Neutrophil (primary cell): Measurements from ENCODE around the gene CIT.

Source experiments
- H3K27ac ChIP-seq: fragments of 200-600 bp; sonication (generic); 2 replicates; pipeline ENCODE4 v1.5.1; 2016; ENCODE audit warnings: mild to moderate bottlenecking, moderate library complexity
- H3K27me3 ChIP-seq: fragments of 200-600 bp; sonication (generic); 2 replicates; pipeline ENCODE4 v1.6.0; 2016; ENCODE audit warnings: mild to moderate bottlenecking
- H3K36me3 ChIP-seq: fragments of 200-600 bp; sonication (generic); 2 replicates; pipeline ENCODE4 v1.5.1; 2017
- H3K4me1 ChIP-seq, 2 experiments: fragments of 200-600 bp in 1 of 2; sonication (generic) in 1 of 2; 1 replicate in 1 of 2; 2 replicates in 1 of 2; pipeline versions ENCODE4 v1.5.1 to v1.6.1; 2013 to 2016; ENCODE audit warnings: low read depth in 1 of 2, low read length in 1 of 2, mild to moderate bottlenecking in 1 of 2, moderate library complexity in 1 of 2; ENCODE audit not compliant: control insufficient read depth in 1 of 2, insufficient read depth in 1 of 2
- H3K4me3 ChIP-seq, 2 experiments: fragments of 200-600 bp in 1 of 2; sonication (generic) in 1 of 2; 1 replicate in 1 of 2; 2 replicates in 1 of 2; pipeline ENCODE4 v1.5.1; 2013 to 2016; ENCODE audit warnings: low read depth in 1 of 2, low read length in 1 of 2, mild to moderate bottlenecking in 1 of 2, moderate library complexity in 1 of 2
- H3K9me3 ChIP-seq: fragments of 200-600 bp; sonication (generic); 2 replicates; pipeline ENCODE4 v1.5.1; 2016
- TF ChIP-seq, protein P1 (sequence below): fragments of 200-600 bp; sonication (generic); IDR thresholded peaks from 2 replicates; pipeline ENCODE4 v1.5.1; 2016; ENCODE audit warnings: antibody characterized with exemption

Gene CIT

DNA sequence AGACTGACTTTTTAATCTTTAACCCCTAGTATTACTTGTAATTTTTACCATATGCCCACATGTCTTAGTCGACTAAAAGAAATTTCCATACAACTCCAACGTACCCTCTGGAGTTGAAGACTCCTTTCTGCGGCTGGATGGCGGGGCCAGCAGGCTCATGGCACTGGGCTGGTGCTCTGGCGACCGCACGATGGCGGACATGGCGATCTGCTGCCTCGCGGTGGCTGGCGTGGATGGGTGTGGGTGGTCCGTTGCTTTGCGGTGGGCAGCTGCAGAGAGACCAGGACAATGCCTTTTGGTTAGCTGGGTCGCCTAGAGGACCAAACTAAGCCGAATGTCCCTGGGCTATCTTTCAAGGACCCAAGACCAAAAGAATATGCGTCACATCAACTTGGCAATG is 159.0 kb downstream of the CIT start:
- no peaks in the 10 kb centered on the region for H3K4me1 ChIP-seq
- TF ChIP-seq, protein P1, sequence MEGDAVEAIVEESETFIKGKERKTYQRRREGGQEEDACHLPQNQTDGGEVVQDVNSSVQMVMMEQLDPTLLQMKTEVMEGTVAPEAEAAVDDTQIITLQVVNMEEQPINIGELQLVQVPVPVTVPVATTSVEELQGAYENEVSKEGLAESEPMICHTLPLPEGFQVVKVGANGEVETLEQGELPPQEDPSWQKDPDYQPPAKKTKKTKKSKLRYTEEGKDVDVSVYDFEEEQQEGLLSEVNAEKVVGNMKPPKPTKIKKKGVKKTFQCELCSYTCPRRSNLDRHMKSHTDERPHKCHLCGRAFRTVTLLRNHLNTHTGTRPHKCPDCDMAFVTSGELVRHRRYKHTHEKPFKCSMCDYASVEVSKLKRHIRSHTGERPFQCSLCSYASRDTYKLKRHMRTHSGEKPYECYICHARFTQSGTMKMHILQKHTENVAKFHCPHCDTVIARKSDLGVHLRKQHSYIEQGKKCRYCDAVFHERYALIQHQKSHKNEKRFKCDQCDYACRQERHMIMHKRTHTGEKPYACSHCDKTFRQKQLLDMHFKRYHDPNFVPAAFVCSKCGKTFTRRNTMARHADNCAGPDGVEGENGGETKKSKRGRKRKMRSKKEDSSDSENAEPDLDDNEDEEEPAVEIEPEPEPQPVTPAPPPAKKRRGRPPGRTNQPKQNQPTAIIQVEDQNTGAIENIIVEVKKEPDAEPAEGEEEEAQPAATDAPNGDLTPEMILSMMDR, result no peak
- peaks cover 73% of the 10 kb centered on the region for H3K36me3 ChIP-seq
- no peaks in the 10 kb centered on the region for H3K27me3 ChIP-seq
- H3K4me3 ChIP-seq, result no peak overlapping the region
- no peaks in the 10 kb centered on the region for H3K9me3 ChIP-seq
- H3K27ac ChIP-seq, result no peak overlapping the region

DNA sequence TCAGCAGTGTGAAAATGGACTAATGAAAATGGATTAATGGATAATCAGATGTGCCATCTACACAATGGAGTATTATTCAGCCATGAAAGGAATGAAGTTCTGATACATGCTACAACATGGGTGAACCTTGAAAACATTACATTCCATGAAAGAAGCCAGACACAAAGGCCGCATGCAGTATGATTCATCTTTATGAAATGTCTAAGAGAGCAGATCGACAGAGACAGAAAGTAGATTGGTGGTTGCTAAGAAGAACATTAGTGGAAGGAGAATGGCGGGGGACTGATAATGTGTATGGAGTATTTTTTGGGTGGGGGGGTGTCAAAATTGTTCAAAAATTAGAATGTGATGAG is 161.9 kb downstream of the CIT start:
- Histone ChIP-seq H3K4me3 (no peak overlapping the region), H3K27ac (no peak overlapping the region), H3K36me3 (peaks cover 87% of the 10 kb centered on the region), H3K9me3 (no peaks in the 10 kb centered on the region), H3K27me3 (no peaks in the 10 kb centered on the region), H3K4me1 (no peaks in the 10 kb centered on the region)
- TF ChIP-seq, protein P1, result no peak

DNA sequence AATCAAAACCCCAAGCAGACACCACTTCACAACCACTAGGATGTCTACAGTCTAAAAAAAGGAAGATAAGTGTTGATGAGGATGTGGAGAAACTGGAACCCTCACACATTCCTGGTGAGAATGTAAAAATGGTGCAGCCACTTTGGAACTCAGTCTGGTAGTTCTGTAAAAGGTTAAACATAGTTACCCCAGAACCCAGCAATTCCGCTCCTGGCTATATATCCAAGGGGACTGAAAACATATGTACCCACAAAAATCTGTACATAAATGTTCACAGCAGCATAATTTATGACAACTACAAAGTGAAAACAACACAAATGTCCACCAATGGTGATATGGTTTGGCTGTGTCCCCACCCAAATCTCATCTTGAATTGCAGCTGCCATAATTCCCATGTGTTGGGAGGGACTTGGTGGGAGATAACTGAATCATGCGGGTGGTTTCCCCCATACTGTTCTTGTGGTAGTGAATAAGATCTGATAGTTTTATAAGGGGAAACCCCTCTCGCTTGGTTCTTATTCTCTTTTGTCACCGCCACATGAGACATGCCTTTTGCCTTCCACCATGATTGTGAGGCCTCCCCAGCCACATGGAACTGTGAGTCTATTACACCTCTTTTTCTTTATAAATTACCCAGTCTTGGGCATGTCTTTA is 162.4 kb downstream of the CIT start:
- no peaks in the 10 kb centered on the region for H3K4me1 ChIP-seq

DNA sequence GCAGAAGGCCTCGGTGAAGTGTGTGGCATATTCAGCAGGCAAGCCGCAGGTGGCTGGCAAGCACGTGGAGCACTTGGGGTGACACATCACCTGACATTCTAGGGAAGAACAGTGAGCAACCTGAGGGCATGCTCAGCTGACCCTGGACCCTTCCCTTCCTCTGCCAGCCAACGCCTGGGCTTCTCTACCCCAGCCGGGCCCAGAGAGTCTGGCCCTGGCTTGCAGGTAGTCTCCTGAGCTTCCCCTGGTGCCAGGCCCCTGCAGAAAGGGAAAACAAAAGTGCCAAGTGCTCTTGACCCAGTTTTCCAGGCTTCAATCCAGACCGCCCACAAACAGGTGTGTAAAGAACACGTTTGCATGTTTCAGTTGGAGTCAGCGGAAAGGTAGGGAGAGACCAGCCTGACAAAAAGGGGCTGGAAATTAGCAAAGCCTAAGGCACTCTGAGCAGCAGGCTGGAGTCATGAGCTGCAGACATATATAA is 163.5 kb downstream of the CIT start:
- H3K4me3 ChIP-seq, result no peak overlapping the region
- no peak overlapping the region for H3K27ac ChIP-seq
- peaks cover 87% of the 10 kb centered on the region for H3K36me3 ChIP-seq
- no peaks in the 10 kb centered on the region for H3K9me3 ChIP-seq
- H3K27me3 ChIP-seq, result no peaks in the 10 kb centered on the region
- TF ChIP-seq, protein P1, result no peak
- no peaks in the 10 kb centered on the region for H3K4me1 ChIP-seq

More for the DNA sequence above, 162.4 kb downstream of the CIT start:
- Histone ChIP-seq H3K9me3 (no peaks in the 10 kb centered on the region), H3K27ac (no peak overlapping the region), H3K27me3 (no peaks in the 10 kb centered on the region), H3K36me3 (peaks cover 87% of the 10 kb centered on the region), H3K4me3 (no peak overlapping the region)
- TF ChIP-seq, protein P1, result no peak

DNA sequence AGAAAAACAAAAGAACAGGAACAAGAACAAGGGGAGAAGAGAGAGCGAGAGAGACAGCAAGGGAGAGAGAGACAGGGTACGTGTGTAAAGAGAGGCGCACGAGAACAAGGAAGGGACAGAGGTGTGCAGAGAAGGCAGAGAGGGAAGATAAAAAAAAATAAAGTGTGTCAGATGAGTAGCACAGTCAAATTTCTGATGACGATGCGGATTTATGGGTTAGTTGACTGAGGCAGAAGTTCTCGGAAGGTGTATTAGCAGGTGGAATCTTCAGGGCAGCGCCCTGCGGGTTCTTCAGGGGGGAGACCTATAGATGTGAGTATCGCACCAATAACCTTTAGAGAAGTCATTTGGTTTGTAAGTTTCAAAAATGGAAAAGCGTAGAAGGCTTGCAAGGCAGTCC is 164.4 kb downstream of the CIT start:
- no peak overlapping the region for H3K4me3 ChIP-seq
- H3K27ac ChIP-seq, result no peak overlapping the region
- no peaks in the 10 kb centered on the region for H3K9me3 ChIP-seq
- H3K27me3 ChIP-seq, result no peaks in the 10 kb centered on the region
- H3K36me3 ChIP-seq, result peaks cover 87% of the 10 kb centered on the region
- TF ChIP-seq, protein P1, result no peak
- no peaks in the 10 kb centered on the region for H3K4me1 ChIP-seq
